Activated naive CD4-positive, alpha-beta T cell treated with anti-CD3 and anti-CD28 coated beads, Interleukin-2, amount 50 U/mL, for 72 hours (primary cell): ENCODE data around the gene BEX1. TPM values are rescaled to one million over a fixed set of nuclear protein-coding genes. Genes with fewer than 3 reads are reported as not detected.
"Not testable (repeated sequence)": the region's sequence is repeated elsewhere in the genome, so short reads cannot be mapped to it uniquely, and the experiment has no call there.

Experiments used
- ATAC-seq, 2 donors: fragments of 150-1000 bp; cut with Tn5 transposase; 2 replicates each; pipeline ENCODE4 v1.10.0; 2021; ENCODE audit warnings: mild to moderate bottlenecking in 2 of 2, moderate library complexity in 2 of 2
- DNase-seq, 2 donors: peaks; one replicate each; pipeline ENCODE4 v3.0.0; 2021 to 2022; ENCODE audit warnings: low spot score in 2 of 2
- H3K27ac Mint-ChIP-seq, 2 donors: one replicate each; pipeline ENCODE4 v1.8.0; 2022; ENCODE audit warnings: mild to moderate bottlenecking in 2 of 2, mixed read lengths in 2 of 2
- H3K36me3 Mint-ChIP-seq, 2 donors: one replicate each; pipeline ENCODE4 v1.8.0; 2022; ENCODE audit warnings: mixed read lengths in 2 of 2
- H3K9me3 Mint-ChIP-seq, 2 donors: one replicate each; pipeline ENCODE4 v1.8.0; 2022; ENCODE audit warnings: mixed read lengths in 2 of 2
- total RNA-seq, 2 donors: library from RNA; stranded (reverse); gene quantifications; one replicate each; pipeline ENCODE4 v1.2.3, GENCODE V29; 2022

The BEX1 gene
- total RNA-seq, 2 donors from 2014 or later: 0.46 TPM; not detected in 1

DNA sequence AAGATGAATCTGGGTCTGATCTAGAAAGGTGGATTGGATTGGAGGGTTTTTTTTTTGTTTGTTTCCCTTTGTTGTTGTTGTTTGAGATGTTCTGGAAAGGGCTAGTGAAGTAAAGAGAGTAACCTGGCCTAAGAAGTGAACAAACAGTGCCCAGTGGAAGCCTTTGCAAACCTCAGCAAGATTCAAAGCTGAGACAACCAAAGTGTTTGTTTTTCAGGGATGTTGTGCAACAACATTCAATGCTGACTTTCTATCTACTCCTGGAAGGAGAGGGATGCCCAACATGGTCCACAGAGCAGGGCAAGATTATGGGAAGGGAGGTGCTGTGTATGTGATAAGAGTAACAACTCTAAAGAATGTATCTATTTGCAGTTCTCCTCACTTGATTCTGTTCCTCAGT lies 11.3 kb downstream of the BEX1 start:
- Mint-ChIP-seq H3K9me3 (no peaks in the 10 kb centered on the region), H3K36me3 (no peaks in the 10 kb centered on the region), H3K27ac (no peak overlapping the region)
- no peak for DNase-seq
- no peak for ATAC-seq

DNA sequence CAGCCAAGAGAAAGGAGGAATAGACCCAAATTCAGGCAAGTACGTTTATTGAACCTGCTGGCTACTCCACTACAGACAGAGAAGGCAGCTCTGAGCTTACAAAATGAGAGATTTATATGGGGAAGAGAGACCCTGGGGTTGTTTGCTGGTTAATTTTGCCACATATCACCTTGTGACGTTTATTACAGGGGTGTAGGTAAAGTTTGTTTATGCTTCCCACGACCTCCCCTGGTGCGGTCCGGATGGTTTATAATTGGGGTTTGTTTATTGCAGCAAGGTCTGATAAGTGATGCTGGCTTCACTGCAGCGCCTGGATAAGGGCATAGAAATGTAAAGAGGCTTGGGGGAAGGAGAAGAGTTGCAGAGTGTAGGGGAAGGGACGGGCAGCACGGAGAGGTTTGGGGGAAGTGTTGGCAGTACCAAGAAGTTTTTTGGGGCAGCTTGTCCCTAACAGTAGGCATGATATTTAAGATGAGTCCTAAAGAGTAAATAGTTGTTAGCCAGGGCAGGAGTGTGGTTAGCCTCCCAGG lies 12.6 kb downstream of the BEX1 start:
- Mint-ChIP-seq H3K27ac (no peak overlapping the region), H3K36me3 (no peaks in the 10 kb centered on the region), H3K9me3 (no peaks in the 10 kb centered on the region)
- ATAC-seq: no peak
- DNase-seq: no peak

DNA sequence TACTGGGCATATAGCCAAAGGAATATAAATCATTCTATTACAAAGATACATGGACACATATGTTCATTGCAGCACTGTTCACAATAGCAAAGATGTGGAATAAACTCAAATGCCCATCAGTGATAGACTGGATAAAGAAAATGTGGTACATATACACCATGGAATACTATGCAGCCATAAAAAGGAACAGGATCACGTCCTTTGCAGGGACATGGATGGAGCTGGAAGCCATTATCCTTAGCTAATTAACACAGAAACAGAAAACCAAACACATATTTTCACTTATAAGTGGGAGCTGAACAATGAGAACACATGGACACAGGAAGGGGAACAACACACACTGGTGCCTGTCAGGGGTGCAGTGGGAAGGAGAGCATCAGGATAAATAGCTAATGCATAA lies 30.6 kb downstream of the BEX1 start:
- DNase-seq, H3K9me3 Mint-ChIP-seq, ATAC-seq, H3K27ac Mint-ChIP-seq, H3K36me3 Mint-ChIP-seq: not testable (repeated sequence)

DNA sequence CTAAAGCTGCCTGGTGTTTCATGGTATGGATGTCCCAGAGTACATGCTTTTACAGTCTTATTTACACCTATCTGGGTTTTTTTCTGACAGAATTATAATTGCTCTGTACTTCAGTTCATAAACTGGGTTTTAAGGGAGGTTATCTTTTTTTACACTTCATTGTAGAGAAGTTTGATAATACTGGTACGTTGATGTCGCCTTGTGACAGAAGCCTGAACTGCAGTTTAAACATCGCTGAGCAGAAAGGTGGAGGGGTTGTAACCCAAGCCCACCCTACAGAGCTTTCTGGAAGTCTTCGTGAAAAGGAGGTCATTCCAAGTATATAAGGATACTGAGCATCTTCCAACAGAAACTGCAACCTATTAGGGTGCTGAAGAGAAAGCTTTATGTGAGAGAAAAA lies 46.4 kb downstream of the BEX1 start:
- no peaks in the 10 kb centered on the region for H3K36me3 Mint-ChIP-seq
- DNase-seq (no peak), ATAC-seq (no peak)
- no peaks in the 10 kb centered on the region for H3K9me3 Mint-ChIP-seq
- H3K27ac Mint-ChIP-seq: no peak overlapping the region

DNA sequence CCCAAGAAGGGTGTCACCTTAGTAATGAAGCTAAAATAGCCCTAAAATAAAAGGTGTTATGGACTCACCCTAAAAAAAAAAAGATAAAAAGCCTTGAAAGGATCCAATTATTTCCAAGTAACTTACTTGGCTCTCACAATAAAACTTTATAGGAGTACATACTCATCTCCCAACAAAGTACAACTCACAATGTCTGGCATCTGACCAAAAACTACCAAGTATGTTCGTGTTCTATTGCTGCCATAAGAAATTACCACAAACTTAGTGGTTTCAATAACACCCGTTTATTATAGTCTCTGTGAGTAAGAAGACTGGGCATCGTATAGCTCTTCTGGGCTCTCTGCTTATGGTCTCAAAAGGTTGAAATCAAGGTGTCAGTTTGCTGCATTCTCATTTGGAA lies 51.0 kb downstream of the BEX1 start:
- no peaks in the 10 kb centered on the region for H3K36me3 Mint-ChIP-seq
- H3K9me3 Mint-ChIP-seq: no peaks in the 10 kb centered on the region
- ATAC-seq: no peak
- no peak overlapping the region for H3K27ac Mint-ChIP-seq
- no peak for DNase-seq

Other genes starting within 250 kb of the BEX1 start
- under 1 TPM in 1 of 2 donors, not detected in 1; 0.60 TPM for gene RAB40AL, start 126.9 kb downstream of the BEX1 start, total RNA-seq
- not detected for gene NXF3, start 29.0 kb upstream of the BEX1 start, total RNA-seq
- 10 to 100 TPM; 11.5 to 11.8 TPM for gene BEX4, start 150.9 kb upstream of the BEX1 start, total RNA-seq
- gene TCEAL8, start 191.0 kb upstream of the BEX1 start, total RNA-seq: 10 to 100 TPM; 22.2 to 42.5 TPM
- not detected for gene TCEAL5, start 212.6 kb upstream of the BEX1 start, total RNA-seq
- gene BEX2, start 246.8 kb upstream of the BEX1 start, total RNA-seq: 10 to 100 TPM; 11.9 to 16.4 TPM